ENCODE results near the gene PRKN.

The PRKN gene

GRCh38 chr6:161393839-161394364 is 1333.7 kb downstream of the PRKN start:
- TF ChIP-seq CTCF (IDR thresholded peaks at IDR 0.05; ENCODE audit: low read depth, low read length) (peak; percentile 48), POLR2A (IDR thresholded peaks at IDR 0.05; ENCODE audit: extremely low read depth, insufficient read length) (no peak)
- no peak overlapping the region for H3K4me3 ChIP-seq (ENCODE audit: low read depth, low read length)
- peak; percentile 88 for DNase-seq (ENCODE audit: low read depth)

- H3K4me3 ChIP-seq (ENCODE audit: low read depth, low read length): no peak overlapping the region
- no peak for DNase-seq (ENCODE audit: low read depth)
- no peak for TF ChIP-seq CTCF (IDR thresholded peaks at IDR 0.05; ENCODE audit: low read depth, low read length)
- no peak for TF ChIP-seq MYC (IDR thresholded peaks at IDR 0.05; ENCODE audit: low read depth, low read length)
- TF ChIP-seq MAX (IDR thresholded peaks at IDR 0.05; ENCODE audit: low read depth, low read length): no peak
- no peak for TF ChIP-seq POLR2A (IDR thresholded peaks at IDR 0.05; ENCODE audit: extremely low read depth, insufficient read length)
Observed at GRCh38 chr6:161393292-161393691, 1334.3 kb downstream of the PRKN start.

- no peak for TF ChIP-seq MAX (IDR thresholded peaks at IDR 0.05; ENCODE audit: low read depth, low read length)
- TF ChIP-seq MYC (IDR thresholded peaks at IDR 0.05; ENCODE audit: low read depth, low read length): no peak
- no peak for TF ChIP-seq POLR2A (IDR thresholded peaks at IDR 0.05; ENCODE audit: extremely low read depth, insufficient read length)
- no peak for TF ChIP-seq CTCF (IDR thresholded peaks at IDR 0.05; ENCODE audit: low read depth, low read length)
- no peak for DNase-seq (ENCODE audit: low read depth)
Observed at GRCh38 chr6:161389756-161390155, 1337.8 kb downstream of the PRKN start.

GRCh38 chr6:161383951-161384350 is 1343.6 kb downstream of the PRKN start:
- TF ChIP-seq MYC (IDR thresholded peaks at IDR 0.05; ENCODE audit: low read depth, low read length): no peak
- TF ChIP-seq CTCF (IDR thresholded peaks at IDR 0.05; ENCODE audit: low read depth, low read length): no peak
- TF ChIP-seq MAX (IDR thresholded peaks at IDR 0.05; ENCODE audit: low read depth, low read length): no peak
- TF ChIP-seq POLR2A (IDR thresholded peaks at IDR 0.05; ENCODE audit: extremely low read depth, insufficient read length): no peak
- no peak for DNase-seq (ENCODE audit: low read depth)

More at GRCh38 chr6:161389756-161390155, 1337.8 kb downstream of the PRKN start:
- no peak overlapping the region for H3K4me3 ChIP-seq (ENCODE audit: low read depth, low read length)

GRCh38 chr6:161379834-161380582 is 1347.6 kb downstream of the PRKN start:
- TF ChIP-seq POLR2A (IDR thresholded peaks at IDR 0.05; ENCODE audit: extremely low read depth, insufficient read length): no peak
- TF ChIP-seq MYC (IDR thresholded peaks at IDR 0.05; ENCODE audit: low read depth, low read length): no peak
- no peak for TF ChIP-seq CTCF (IDR thresholded peaks at IDR 0.05; ENCODE audit: low read depth, low read length)
- no peak for TF ChIP-seq MAX (IDR thresholded peaks at IDR 0.05; ENCODE audit: low read depth, low read length)
- DNase-seq (ENCODE audit: low read depth): no peak
- H3K4me3 ChIP-seq (ENCODE audit: low read depth, low read length): no peak overlapping the region

More at GRCh38 chr6:161383951-161384350, 1343.6 kb downstream of the PRKN start:
- no peak overlapping the region for H3K4me3 ChIP-seq (ENCODE audit: low read depth, low read length)
